HG02610 (cell line): Measurements from ENCODE around the gene SHH.

Source experiments
- ATAC-seq: cut with Tn5 transposase; IDR thresholded peaks from one replicate; pipeline ENCODE4 v1.9.1; 2021; ENCODE audit warnings: mild to moderate bottlenecking, moderate library complexity; ENCODE audit not compliant: unreplicated experiment

Gene SHH

GRCh38 chr7:155807789-155808548 is 4.3 kb downstream of the SHH start:
- ATAC-seq = no peak

GRCh38 chr7:155807065-155807671 is 5.1 kb downstream of the SHH start:
- ATAC-seq = no peak

DNA sequence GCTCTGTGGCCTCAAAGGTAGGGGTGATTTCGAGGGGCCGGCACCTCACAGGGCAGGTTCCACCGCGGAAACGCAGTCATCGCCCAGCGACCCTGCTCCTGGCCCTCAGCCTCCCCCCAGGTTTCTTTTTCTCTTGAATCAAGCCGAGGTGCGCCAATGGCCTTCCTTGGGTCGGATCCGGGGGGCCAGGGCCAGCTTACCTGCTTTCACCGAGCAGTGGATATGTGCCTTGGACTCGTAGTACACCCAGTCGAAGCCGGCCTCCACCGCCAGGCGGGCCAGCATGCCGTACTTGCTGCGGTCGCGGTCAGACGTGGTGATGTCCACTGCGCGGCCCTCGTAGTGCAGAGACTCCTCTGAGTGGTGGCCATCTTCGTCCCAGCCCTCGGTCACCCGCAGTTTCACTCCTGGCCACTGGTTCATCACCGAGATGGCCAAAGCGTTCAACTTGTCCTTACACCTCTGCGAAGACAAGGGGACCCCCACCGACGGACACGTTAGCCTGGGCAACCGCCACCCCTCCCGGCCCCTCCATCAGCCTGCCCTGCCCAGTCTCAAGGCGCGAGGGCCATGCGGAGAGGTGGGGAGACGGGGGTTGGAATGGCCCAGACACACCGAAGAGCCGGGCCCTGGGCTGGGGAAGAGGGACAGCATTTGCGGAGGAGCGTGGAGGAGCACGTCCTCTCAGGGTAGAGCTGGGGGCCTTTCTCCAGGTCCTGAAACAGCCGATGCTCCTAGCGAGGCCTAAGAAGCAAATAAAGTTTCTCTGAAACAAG is 6.0 kb downstream of the SHH start:
- ATAC-seq = no peak

DNA sequence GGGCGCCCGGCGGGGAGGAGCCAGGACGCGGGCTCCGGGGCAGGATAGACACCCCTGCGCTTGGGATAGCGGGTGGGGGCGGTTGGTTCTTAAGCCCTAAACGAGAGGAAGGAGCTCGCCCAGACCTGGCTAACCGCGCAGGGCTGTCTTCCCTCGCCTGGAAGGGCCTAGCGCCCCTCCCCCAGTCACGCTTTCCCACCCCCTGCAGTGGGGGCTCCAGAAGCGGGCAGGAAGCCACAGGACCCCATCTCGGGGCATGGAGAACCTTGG is 6.5 kb downstream of the SHH start:
- ATAC-seq = no peak

GRCh38 chr7:155804897-155805825 is 7.1 kb downstream of the SHH start:
- ATAC-seq = peak; percentile 46

DNA sequence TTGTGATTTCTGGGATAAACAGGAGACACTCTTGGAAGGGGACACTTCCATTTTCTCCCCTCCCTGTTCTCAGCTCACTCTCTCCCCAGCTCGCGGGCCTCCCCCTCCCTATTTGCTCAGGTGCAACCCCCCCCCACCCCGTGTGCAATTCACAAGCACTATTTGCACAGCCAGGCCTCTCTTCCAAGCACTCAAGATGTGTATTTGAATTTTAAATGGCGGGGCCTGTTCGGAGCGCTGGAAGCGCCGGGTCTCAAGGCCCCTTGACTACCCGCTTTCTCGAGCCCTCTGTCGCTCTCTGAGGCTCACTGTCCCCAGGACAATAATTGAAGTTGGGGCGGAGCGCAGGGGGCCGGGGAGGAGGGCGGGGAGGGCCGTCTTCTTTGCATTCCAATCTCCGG is 7.8 kb downstream of the SHH start:
- ATAC-seq = no peak

GRCh38 chr7:155803418-155804376 is 8.6 kb downstream of the SHH start:
- ATAC-seq = peak; percentile 38

DNA sequence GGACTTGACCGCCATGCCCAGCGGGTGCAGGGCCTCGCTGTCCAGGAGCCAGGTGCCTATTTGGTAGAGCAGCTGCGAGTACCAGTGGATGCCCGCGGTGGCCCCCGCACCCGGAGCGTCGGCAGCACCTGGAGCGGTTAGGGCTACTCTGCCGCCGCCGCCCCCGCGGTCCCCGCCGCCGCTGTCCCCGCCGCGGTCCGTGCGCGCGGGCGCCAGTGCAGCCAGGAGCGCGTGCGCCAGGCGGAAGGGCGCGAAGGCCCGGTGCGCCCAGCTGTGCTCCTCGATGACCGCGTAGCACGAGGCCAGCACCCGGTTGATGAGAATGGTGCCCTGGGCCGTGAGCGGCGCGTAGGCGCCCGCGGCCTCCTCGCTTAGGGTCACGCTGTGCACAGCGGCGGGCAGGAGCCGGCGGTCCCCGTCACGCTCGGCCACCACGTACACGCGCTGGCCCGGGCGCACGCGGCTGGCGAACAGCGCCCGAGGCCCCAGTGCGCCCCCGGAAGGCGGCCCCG is 9.3 kb downstream of the SHH start:
- ATAC-seq = no peak

DNA sequence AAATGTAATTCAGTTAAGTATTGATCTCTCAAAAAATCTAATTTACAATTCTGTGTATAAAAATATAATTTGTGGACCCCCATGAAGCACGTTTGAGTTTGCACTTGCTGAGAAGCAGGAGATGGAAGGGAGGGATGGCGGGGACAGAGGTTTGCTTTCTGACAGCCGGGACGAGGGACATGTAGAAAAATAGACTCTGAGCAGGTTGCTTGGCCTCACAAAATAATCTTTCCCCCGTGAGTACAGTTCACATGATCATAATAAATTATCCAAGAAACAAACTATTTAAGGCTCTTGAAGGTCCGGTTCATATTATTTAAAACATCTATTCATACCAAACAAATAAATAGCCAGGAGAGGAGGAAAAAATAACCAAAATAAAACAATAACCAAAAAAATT is 10.0 kb downstream of the SHH start:
- ATAC-seq = no peak

DNA sequence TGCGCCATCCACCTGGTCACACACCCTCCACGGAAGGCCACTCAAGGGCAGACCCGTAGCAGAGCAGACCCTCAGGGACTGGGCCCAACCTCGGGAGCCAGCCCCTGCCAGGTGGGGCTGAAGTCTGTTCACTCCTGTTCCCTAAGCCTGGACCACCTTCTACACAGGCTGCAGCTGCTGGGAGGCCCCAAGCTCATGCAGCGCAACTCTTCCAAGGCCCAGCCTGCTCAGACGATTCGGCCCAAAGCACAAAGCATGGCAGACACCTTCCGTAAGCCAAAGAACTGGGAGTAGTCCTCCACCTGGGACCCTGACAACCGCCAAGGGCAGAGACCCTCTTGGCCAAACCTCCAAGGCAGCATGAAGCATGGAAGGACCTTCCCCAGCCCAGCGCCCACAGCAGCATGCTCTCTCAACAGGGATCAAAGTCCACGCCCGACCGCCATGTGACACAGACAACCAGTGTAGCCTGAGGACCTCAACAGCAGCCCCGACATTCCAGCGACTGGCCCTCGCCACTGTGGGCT is 11.5 kb downstream of the SHH start:
- no peak for ATAC-seq

- no peak for ATAC-seq
These were observed 12.0 kb downstream of the SHH start for GRCh38 chr7:155800301-155800700.

GRCh38 chr7:155799514-155799913 is 12.7 kb downstream of the SHH start:
- no peak for ATAC-seq

DNA sequence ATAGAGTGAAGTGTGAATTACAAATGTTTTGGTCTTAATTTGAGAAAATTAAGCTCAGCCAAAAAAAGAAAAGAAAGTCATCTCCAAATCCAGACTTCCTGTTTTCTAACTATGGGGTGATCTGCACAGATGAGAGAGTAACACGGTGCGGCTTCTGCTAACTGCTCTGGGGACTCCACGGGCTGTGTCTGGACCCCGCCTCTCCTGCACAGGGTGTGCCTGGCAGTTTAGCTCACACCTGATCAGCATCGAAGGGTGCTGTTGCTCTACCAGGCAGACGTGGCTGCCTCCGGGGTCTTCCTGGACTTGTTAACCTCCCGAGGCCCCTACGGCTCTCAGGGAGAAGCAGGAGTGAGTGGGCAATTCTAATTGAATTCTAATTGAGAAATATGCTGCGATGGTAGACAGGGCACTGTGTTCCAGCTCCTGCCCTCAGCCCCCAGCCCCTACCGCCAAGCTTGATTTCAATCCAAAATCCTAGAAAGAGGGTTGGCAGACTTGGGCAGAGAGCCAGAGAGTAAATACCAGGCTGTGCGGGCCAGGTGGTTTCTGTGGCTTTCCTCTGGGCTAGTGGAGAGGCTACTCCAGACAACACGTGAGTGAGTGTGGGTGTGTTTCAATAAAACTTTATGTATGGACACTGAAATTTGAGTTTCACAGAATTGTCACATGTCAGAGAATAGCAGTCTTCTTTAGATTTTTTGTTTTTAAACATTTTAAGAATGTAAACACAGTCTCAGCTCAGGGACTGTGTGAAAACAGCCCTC is 13.4 kb downstream of the SHH start:
- no peak for ATAC-seq

DNA sequence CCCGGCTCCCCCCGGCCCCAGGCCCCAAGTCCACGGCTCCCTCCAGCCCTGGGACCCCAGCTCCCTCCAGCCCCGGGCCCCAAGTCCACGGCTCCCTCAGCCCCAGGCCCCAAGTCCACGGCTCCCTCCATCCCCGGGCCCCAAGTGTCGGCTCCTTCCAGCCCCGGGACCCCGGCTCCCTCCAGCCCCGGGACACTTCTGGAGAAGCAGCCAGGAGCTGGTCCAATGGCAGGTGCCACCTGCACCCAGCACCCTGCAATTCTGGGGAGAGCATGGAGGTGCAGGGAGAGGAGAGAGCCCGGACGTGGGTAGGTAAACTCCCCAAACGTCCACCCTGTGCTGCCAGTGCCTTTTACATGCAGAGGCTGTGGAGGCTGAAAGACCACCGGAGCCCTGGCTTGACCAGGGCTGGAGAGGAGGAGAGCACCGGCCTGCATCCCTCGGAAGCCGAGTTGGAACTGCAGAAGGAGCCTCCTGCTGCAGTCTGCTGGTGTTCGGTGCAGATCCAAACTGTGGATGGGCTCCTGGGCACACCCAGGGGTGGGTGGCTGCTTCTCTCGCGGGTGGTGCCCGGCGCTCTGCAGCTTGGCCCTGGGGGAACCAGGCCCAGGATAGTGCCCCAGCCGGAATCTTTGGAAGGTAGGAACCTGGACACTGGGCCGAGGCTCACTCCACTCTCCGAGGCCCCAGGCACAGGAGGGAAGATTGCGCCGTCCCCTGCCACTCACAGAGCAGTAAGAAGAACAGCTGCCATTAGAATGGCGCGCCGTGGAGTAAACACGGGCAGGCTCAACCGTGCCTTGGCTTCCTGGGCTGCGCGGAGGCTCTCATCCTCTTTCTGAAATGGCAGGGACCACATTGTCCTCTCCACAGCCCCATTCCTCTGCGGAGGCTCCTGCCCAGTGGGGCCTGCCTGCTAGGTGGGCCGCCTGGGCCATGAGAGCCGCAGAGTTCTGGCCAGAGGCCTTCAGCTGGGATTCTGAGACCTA is 14.7 kb downstream of the SHH start:
- ATAC-seq = no peak

DNA sequence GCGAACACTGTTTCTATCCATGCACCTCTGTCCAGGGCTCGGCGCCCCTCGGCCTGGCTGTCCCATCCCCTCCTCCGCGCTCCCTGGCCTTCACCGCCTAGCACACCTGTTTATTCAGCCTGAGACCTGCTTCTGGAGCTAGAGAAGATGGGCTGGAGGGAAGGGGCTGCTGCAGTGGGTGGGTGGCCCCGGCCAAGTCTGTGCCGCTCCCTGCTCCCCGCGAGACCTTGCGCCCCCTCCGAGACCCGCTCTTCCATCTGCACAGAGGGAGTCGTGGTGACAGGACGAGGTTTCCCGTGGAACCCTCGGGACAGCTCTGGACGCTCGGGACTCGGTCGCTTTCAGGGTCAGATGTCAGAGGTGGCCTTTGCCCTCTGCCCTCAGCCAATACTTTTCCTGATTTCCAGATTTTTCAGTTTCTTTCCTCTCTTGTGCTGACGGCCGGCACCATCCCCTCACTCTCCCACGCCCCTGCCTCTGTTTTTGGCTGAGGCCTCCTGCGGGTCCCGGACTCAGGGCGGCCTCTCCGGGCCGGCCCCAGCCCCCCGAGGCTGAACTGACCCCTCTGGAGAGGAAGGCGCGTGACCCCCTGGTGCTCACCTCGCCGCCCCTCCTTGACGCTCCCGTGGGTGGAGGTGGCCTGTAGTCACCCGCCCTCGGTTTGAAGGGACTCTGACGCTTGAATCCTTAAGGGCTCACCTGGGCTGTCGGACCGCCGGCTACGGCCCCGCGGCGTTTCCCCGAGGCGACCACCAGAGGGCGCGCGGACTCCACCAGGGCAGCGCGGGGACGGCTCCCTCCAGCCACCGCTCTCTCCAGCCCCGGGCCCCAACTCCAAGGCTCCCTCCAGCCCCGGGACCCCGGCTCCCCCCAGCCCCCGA is 15.6 kb downstream of the SHH start:
- peak; percentile 59 for ATAC-seq

GRCh38 chr7:155795951-155796350 is 16.3 kb downstream of the SHH start:
- no peak for ATAC-seq

DNA sequence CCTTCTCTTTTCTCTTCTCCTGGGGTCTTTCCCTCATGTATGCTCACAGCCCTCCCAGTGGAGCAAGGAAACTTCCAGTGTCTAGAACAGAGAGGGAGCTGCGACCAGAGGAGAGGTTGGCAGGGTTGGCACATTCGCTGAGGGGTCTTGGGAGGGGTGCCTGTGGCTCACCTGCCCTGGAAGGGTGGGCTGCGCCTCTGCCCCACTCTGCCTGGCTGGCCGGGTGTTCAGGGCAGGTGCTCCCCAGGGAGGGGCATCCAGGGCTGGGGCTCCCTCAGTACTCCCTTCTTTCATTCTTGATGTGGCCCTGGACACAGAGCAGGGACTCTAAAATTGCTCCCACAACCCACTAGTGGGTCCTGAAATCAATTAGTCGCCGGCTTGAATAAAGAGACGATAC is 16.9 kb downstream of the SHH start:
- no peak for ATAC-seq
